Fibroblast of skin of right biceps (primary cell): Measurements from ENCODE around the gene PDZRN4.

Source experiments
- DNase-seq: peaks from one replicate; pipeline ENCODE4 v3.0.0-alpha.2; 2013

Gene PDZRN4

DNA sequence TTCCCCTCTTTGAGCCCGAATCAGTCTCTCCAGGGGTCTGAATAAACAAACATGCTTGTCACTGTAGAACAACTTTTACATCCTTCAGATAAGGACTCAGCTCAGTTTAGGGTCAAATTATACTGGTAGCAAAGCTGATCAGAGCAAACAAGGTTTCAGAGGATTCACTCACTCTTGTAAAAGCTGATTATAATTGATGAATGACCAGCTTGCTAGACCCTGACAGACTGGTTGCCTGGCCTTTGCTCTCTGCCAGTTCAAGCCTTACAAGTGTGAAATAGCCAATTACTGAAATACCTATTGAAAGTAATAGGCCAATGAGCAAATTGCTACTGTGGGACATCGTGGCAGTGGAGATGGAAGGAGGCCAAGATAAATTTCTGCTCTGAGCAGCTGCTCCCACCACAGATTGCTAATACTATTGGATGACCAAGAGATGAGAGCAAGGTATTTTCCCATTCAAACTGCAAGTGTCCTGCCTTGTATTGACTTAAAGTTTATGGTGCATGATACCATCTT lies 177.6 kb downstream of the PDZRN4 start:
- no peak for DNase-seq

GRCh38 chr12:41367726-41368405 lies 179.7 kb downstream of the PDZRN4 start:
- no peak for DNase-seq

DNA sequence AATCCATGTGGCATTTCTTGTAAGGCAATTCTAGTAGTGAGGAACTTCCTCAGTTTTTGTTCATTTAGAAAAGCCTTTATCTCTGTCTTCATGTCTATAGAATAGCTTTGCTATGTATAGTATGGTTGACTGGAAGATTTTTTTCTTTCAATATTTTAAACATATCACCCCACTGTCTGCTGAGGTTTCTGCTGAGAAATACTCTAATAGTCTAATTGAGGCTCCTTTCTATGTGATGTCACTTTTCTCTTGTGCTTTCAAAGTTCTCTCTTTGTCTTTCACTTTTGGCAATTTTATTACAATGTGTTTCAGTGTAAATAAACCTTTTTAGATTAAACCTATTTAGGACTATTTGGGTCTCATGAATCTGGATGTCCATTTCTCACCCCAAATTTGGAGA lies 192.8 kb downstream of the PDZRN4 start:
- no peak for DNase-seq

DNA sequence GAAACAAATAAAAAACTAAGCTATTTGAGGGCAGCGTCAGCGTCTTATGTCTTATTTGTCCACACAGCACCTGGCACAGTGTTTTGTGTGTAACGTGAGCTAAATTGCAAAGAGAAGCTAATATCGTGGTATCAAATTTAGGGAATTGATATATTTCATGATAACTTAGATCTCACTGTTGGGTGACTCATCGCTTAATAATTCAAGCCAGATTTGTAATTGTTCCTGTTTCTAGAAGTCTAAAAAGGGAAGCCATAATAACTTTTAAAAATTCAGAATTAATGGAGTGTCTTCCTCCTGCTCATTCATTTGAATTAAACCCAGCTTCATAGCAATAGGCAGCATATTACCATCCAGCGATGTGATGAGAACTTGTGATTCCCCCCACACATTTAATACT lies 214.7 kb downstream of the PDZRN4 start:
- peak; percentile 0 for DNase-seq

- no peak for DNase-seq
These were observed 219.2 kb downstream of the PDZRN4 start for GRCh38 chr12:41407232-41407799.

GRCh38 chr12:41409628-41410027 lies 221.5 kb downstream of the PDZRN4 start:
- no peak for DNase-seq

DNA sequence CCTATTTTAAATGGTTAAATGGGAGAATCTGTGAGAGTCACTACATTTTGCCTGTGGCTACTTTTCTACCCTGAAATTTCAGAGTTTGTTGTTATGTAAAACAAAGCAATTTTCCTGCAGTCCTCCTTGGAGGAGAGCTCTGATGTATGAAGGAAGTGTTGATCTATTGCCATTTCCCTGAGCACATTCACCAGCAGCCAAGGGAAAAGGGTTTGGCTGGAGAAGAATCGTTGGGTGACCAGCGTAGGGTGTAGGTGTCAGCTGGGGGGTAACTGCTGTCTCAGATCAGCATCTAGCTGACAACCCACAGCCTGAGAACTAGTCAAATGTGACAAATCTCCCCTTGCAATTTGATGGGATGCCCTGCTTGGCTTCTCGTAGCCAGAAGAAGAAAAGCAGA lies 230.5 kb downstream of the PDZRN4 start:
- DNase-seq, result no peak

DNA sequence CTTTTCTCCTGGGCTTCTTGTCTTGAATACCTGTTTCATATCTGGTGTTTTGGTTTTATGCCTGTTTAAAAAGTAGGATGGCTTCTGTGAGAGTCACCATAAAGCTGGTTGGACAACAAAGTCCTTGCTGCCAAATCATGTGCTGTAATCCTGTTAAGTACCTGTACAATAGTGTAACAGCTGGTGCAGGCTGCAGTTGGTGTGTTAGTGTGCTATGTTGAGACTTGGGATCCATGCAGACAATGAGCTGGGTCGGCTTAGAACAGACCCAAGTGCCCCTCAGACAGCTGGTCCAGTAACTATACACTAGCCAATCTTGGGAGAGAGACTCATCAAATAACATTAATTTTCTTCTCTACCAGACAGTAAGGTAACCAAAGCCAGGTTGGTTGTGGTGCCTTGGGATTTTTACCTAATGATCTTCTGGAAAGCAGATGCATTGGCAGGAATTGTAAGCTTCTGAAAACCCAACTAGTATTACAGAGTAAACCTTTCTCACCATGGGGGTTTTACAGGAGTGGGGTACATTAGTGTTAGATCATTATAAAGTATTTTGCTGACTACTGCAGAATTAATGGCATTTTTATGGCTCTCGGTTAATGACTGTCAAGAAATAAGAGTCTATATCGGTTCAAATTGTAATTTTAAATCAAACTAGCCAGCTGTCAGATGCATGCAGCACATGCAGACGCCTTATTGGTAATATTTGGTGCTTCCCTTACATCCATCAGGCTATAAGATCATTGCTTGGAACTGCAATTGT lies 231.2 kb downstream of the PDZRN4 start:
- DNase-seq, result no peak

- DNase-seq, result no peak
These were observed 236.5 kb downstream of the PDZRN4 start for GRCh38 chr12:41424651-41425050.

DNA sequence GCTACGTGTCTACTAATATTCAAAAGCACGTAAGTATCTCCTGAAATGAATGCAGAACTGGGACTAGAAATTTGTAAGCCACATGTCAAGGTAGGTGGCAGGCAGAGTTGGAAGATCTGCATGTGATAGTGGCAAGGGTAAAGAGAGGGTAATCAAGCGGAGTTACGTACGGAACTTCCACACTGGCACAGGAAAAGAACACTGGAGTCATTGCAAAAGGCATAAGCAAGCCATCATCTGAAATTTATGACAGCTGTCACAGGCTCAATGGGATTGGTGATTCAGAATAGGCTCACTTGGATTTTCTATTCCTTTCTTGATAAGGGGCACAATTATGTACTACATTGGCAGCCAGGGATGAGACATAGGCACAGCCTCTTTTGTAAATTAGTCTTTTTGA lies 245.3 kb downstream of the PDZRN4 start:
- DNase-seq, result no peak

DNA sequence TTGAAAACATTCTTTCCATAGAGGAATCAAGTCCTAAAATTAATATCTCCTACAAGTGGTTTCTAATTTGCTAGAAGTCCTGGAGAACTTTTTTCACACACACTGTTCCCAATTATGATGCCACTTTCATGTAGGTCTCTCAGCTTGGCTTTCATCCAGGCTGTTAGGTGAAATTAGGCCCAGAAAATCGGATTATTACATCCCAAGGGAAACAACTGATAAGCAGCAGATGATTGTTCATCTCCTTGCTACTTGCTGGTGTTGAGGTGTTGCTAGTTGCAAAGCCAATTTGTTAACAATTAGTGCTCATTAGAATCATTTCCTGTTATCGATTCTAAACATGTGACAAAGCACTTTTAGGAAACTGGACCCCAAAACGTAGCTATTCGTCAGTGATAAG lies 248.0 kb downstream of the PDZRN4 start:
- no peak for DNase-seq

- no peak for DNase-seq
These were observed 249.4 kb downstream of the PDZRN4 start for GRCh38 chr12:41437563-41437962.

DNA sequence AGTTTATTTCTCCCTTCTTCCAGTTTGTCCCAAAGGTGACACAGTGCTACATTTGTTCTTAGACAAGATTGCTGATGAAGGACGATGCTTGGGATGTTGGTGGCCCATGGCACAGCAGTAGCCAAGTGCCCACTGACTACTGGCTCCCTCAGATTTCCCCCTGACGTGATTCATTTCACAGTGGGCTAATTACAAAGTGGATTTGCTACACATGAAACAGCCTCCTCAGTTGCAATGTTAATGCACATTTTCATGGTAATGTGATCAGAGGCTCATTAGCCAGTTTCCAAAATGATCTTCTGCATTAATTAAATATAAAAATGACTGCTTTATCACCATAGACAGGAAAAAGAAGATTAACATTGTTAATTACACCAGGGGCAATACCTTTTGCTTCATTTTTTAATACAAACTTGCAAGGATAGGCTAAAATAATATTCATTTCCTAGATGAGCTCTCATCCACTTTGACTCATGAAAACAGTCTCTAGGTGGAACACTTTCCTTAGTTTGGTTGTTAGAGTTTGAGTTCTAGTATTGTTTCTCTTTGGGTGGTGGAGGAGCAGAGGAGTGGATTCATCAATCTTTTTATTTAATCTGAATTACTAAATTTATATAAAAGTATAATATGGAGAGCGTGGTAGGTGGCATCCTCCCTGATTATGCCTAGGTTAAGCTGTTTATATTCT lies 250.9 kb downstream of the PDZRN4 start:
- DNase-seq, result no peak

GRCh38 chr12:41439801-41440200 lies 251.7 kb downstream of the PDZRN4 start:
- no peak for DNase-seq

DNA sequence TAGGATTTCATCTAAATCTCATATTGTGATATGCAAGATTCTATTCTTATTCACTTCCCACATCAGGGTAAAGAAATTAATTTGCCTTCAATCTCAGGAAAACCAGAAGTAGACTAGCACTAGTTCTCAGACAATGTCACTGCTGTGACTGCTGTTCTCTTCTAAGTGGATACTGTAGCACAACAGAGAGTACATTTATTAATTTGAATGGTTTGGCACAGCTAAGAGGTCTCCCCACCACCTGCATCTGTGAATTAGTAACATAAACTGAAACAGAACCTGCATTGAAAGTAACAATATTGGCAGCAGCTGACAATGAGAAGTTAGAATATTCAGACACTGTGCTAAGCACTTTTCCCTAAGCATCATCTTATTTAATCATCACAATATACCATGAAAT lies 253.1 kb downstream of the PDZRN4 start:
- no peak for DNase-seq

DNA sequence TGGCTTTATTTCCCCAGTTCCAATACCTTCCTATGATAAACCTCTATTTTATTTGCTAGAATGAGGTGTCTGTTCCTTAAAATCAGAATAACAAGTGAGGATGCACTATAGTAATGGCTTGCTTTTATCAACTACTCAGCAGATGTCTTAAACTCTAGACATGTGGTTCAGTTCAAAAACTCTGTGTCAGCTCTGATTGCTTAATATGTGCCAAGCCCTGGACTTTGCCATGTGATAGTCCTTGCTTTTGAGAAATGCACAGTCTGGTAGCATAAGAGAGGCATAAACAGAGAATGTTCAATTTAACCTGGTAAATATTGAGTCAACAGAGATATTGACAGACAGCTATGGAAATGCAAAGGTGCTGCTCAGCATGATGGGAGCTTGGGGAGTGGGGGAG lies 254.8 kb downstream of the PDZRN4 start:
- no peak for DNase-seq

GRCh38 chr12:41443690-41444089 lies 255.6 kb downstream of the PDZRN4 start:
- no peak for DNase-seq

- DNase-seq, result no peak
These were observed 264.8 kb downstream of the PDZRN4 start for GRCh38 chr12:41452838-41453407.

DNA sequence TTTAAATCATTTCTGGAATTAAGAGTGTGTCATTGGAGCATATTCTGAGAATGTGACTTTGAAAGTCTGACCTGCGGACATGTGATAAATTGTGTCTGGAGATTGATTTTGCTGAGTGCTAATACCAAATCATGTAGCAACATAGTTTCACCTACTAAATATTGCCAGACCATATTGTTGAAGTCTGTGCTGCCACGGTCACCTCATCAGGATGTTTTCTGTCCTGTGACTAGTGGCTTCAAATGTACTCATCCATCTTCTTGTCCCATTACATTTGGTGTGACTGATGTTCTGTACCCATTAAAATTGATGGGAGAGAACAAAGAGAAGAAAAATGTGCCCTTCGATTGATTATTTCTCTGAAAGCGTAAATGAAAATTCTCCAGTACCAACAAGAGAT lies 265.3 kb downstream of the PDZRN4 start:
- no peak for DNase-seq

- DNase-seq, result no peak
These were observed 271.2 kb downstream of the PDZRN4 start for GRCh38 chr12:41459111-41459905.

GRCh38 chr12:41459906-41460214 lies 271.7 kb downstream of the PDZRN4 start:
- no peak for DNase-seq

- DNase-seq, result no peak
These were observed 272.8 kb downstream of the PDZRN4 start for GRCh38 chr12:41460906-41461305.
